ENCODE results near the gene EIF4E1B. TPM values are rescaled to one million over a fixed set of nuclear protein-coding genes. Genes with fewer than 3 reads are reported as not detected.

Gene EIF4E1B
- total RNA-seq, 4 donors from 2014 or later: not detected

DNA sequence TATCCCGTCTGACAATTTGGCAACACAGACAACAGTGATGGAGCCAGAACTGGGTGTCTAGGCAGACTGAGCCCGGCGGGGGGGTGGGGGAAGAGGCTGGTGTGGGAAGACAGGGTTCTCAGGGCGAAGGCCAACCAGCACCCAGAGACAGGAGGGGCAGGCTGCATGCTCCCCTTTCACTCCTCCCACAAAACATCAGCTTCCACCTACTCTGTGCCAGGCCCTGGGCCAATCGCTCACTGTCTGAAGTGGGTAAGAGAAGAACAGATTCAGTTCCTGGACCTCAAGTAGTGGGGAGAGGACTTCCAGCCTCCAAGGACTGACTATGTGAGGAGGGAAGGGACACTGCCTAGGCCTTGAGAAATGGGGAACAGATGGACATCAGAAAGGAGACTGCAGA, 2.9 kb upstream of the EIF4E1B start:
- DNase-seq (ENCODE audit: low spot score in 2 of 2): no peak
- H3K27ac ChIP-seq: no peak overlapping the region
- H3K9me3 ChIP-seq: no peaks in the 10 kb centered on the region
- no peak for TF ChIP-seq POLR2A (IDR thresholded peaks at IDR 0.05)
- TF ChIP-seq EP300 (IDR thresholded peaks at IDR 0.05): no peak
- TF ChIP-seq, protein P1, sequence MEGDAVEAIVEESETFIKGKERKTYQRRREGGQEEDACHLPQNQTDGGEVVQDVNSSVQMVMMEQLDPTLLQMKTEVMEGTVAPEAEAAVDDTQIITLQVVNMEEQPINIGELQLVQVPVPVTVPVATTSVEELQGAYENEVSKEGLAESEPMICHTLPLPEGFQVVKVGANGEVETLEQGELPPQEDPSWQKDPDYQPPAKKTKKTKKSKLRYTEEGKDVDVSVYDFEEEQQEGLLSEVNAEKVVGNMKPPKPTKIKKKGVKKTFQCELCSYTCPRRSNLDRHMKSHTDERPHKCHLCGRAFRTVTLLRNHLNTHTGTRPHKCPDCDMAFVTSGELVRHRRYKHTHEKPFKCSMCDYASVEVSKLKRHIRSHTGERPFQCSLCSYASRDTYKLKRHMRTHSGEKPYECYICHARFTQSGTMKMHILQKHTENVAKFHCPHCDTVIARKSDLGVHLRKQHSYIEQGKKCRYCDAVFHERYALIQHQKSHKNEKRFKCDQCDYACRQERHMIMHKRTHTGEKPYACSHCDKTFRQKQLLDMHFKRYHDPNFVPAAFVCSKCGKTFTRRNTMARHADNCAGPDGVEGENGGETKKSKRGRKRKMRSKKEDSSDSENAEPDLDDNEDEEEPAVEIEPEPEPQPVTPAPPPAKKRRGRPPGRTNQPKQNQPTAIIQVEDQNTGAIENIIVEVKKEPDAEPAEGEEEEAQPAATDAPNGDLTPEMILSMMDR (IDR thresholded peaks at IDR 0.05): no peak
- H3K4me3 ChIP-seq: no peak overlapping the region
- 59 to 81% methylated on average over 5 of the region's 5 CpGs for WGBS, 2 donors
- peaks cover 0 to 20% (median 6%) of the 10 kb centered on the region in 4 donors for H3K4me1 ChIP-seq
- H3K36me3 ChIP-seq: no peaks in the 10 kb centered on the region
- peaks cover 0 to 97% of the 10 kb centered on the region in 2 donors for H3K27me3 ChIP-seq

GRCh38 chr5:176628406-176629228, 1.9 kb upstream of the EIF4E1B start:
- no peak for TF ChIP-seq POLR2A (IDR thresholded peaks at IDR 0.05)
- TF ChIP-seq EP300 (IDR thresholded peaks at IDR 0.05): no peak
- TF ChIP-seq, protein P1 (IDR thresholded peaks at IDR 0.05): no peak
- peaks cover 0 to 20% (median 6%) of the 10 kb centered on the region in 4 donors for H3K4me1 ChIP-seq
- no peak for DNase-seq (ENCODE audit: low spot score in 2 of 2)
- no peaks in the 10 kb centered on the region for H3K36me3 ChIP-seq
- H3K4me3 ChIP-seq: no peak overlapping the region
- H3K27ac ChIP-seq: no peak overlapping the region
- no peaks in the 10 kb centered on the region for H3K9me3 ChIP-seq
- peaks cover 0 to 98% of the 10 kb centered on the region in 2 donors for H3K27me3 ChIP-seq
- 49 to 50% methylated on average over 13 of the region's 13 CpGs for WGBS, 2 donors

GRCh38 chr5:176629317-176629852, 1.1 kb upstream of the EIF4E1B start:
- TF ChIP-seq POLR2A (IDR thresholded peaks at IDR 0.05) (no peak), EP300 (IDR thresholded peaks at IDR 0.05) (no peak)
- TF ChIP-seq, protein P1 (IDR thresholded peaks at IDR 0.05): no peak
- WGBS, 2 donors: 5% methylated on average over 26 to 34 of the region's 34 CpGs
- H3K27ac ChIP-seq: no peak overlapping the region
- H3K4me1 ChIP-seq: peaks cover 0 to 20% (median 6%) of the 10 kb centered on the region in 4 donors
- no peaks in the 10 kb centered on the region for H3K36me3 ChIP-seq
- H3K27me3 ChIP-seq: peaks cover 0 to 94% of the 10 kb centered on the region in 2 donors
- no peak for DNase-seq (ENCODE audit: low spot score in 2 of 2)
- peak overlapping the region in 1 of 4 donors; percentile 46 for H3K4me3 ChIP-seq
- H3K9me3 ChIP-seq: no peaks in the 10 kb centered on the region

DNA sequence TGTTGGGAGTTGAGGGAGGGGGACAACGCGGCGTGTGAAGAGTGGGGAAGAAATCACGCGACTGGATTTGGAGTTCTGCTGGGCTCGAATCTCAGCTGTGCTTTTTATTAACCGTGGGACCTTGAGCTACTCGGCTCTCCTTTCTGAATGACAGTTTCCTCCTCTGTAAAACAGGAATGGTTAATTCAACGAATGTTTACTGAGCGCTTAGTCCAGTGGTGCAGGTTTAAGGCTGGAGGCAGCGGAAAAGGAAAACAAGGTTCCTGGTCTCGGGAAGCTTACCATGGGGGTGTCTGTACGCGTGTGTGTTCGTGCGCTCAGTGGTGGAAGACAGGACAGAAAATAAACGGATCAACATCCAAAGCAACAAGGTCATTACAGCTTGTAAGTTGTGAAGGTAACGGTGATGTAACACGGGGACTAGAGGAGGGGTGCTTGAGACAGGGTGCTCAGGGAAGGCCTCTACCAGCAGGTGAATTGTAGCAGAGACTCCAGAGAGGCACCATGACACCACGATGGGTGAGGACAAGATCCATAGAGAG, 277 bp downstream of the EIF4E1B start:
- DNase-seq (ENCODE audit: low spot score in 2 of 2): no peak
- WGBS, 2 donors: 7 to 9% methylated on average over 15 to 20 of the region's 20 CpGs
- Histone ChIP-seq H3K27ac (no peak overlapping the region), H3K27me3 (peaks cover 0 to 81% of the 10 kb centered on the region in 2 donors), H3K4me1 (peaks cover 0 to 20% (median 6%) of the 10 kb centered on the region in 4 donors), H3K4me3 (peak overlapping the region in 3 of 4 donors; percentile 2 to 46 (median 32)), H3K9me3 (no peaks in the 10 kb centered on the region), H3K36me3 (no peaks in the 10 kb centered on the region)
- TF ChIP-seq EP300 (IDR thresholded peaks at IDR 0.05) (no peak), POLR2A (IDR thresholded peaks at IDR 0.05) (no peak)
- TF ChIP-seq, protein P1 (IDR thresholded peaks at IDR 0.05): no peak

Measured in tibial nerve (tissue), 4 donors.